ENCODE data around the gene FAM149A.

DNA sequence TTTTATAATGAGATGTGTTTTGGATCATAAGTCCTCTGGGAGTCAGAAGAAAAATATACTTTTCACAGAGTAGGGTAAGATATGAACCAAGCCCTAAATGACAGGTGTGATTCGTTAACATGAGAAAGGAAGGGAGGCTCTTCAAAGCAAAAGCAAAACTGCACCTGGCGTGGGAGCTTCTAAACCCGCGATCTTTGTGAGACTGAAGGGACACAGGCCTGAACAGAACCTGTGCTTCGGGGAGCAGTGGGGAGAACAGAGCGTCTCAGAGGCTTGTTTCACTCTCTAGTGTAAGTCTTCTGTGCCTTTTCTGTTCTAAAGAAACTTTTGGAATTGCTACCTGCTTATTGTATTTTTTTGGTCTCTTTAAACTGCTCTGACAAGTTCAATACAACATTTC, 56.6 kb downstream of the FAM149A start:
- TF ChIP-seq, protein P1, sequence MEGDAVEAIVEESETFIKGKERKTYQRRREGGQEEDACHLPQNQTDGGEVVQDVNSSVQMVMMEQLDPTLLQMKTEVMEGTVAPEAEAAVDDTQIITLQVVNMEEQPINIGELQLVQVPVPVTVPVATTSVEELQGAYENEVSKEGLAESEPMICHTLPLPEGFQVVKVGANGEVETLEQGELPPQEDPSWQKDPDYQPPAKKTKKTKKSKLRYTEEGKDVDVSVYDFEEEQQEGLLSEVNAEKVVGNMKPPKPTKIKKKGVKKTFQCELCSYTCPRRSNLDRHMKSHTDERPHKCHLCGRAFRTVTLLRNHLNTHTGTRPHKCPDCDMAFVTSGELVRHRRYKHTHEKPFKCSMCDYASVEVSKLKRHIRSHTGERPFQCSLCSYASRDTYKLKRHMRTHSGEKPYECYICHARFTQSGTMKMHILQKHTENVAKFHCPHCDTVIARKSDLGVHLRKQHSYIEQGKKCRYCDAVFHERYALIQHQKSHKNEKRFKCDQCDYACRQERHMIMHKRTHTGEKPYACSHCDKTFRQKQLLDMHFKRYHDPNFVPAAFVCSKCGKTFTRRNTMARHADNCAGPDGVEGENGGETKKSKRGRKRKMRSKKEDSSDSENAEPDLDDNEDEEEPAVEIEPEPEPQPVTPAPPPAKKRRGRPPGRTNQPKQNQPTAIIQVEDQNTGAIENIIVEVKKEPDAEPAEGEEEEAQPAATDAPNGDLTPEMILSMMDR (IDR thresholded peaks at IDR 0.05), result no peak
- no peak for TF ChIP-seq POLR2A (IDR thresholded peaks at IDR 0.05)
- TF ChIP-seq POLR2AphosphoS5 (IDR thresholded peaks at IDR 0.05), result no peak

Data from breast epithelium (tissue), 3 donors.